GM18508 (cell line): ENCODE data around the gene NPAS3.

Experiments
- ATAC-seq: cut with Tn5 transposase; IDR thresholded peaks from one replicate; pipeline ENCODE4 v1.9.1; 2021; ENCODE audit warnings: moderate number of reproducible peaks; ENCODE audit not compliant: insufficient read depth, unreplicated experiment

Gene NPAS3

DNA sequence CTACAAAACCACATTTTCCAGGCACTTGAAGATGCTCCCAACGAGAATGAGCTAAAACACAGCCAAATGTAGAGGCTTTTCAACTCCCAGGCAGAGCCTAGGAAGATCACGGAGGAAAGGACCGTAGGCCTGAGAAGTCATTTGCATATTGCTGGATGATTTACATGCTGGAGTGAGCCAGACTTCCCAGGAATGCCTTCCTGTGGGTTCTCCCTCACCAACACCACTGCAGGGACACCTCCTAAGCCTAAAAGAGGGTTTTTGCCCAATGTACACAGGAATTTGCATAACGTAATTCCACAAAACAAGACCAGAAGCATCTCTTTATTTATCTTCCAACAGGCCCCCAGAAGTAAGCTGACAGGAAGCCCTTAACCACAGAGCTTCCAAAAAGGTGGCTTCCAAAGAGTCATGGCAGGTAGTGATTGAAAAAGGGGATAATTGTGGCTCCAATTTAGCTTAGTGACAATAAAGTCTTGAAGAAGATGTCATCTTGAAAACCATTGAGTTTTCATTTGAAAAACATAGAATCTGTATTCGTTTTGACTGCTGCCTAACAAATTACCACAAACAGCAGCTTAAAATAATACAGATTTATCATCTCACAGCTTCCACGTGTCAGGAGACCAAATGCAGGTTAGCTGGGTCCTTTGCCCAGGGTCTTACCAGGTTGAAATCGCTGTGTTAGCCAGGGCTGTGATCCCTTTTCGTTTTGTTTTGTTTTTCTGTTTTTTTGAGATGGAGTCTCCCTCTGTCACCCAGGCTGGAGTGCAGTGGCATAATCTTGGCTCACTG, 896.0 kb downstream of the NPAS3 start:
- no peak for ATAC-seq

DNA sequence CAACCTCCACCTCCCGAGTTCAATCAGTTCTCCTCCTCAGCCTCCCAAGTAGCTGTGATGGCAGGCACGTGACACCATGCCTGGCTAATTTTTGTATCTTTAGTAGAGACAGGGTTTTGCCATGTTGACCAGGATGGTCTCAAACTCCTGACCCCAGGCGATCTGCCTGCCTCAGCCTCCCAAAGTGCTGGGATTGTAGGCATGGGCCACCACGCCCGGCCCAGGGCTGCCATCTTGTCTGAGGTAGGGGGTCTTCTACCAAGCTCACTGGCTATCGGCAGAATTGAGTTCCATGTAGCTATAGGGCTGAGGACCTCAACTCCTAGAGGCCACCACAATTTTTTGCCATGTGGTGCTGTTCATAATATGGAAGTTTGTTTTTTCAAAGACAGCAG, 896.6 kb downstream of the NPAS3 start:
- ATAC-seq: no peak

DNA sequence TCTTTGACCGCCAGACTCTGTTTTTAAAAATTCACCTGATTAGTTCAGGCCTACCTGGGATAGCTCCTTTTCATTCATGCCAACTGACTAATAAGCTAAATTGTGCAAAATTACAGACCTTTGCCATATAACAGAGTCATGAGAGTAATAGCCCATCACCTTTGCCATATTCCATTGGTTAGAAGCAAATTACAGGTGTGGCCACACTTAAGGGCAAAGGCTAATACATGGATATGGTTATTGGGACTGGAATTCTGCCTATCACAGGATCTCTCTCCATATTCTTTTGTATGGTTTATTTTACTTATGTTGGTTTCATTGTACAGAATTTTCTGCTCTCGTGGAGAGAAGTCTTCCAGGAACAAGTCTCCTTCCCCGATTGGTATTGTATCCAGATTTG, 897.0 kb downstream of the NPAS3 start:
- no peak for ATAC-seq

DNA sequence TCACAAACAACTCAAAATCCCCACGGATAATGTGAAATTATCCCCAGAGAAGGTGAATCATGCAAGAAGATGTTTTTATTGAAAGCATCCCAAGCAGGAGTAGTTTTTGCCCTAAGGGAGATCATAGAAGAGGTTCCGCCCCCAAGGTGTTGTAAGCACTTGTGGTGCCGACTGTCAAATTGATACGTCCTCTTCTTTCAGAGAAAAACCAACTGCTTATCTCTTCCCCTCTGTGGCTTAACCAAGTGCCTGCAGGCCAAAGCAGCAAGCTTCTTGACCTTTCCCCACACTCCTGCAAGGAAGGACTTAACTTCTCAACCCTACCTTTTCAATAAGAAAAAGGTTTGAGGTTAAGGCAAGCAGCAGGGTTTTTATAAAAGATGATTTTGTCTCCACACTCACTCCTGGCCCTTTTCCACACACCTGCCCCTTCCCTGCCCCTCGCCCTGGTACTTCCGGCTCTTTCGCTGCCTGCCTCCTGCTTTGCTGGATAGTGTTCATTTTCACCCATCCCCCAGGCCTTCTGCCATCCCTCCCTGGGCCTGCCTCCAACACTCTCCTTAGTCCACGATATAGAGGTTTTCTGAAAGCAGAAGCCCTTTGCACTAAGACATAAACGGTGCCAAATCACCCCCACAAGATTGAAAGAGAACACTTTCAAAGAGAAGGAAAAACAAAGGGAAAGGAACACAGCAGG, 897.7 kb downstream of the NPAS3 start:
- ATAC-seq: no peak

DNA sequence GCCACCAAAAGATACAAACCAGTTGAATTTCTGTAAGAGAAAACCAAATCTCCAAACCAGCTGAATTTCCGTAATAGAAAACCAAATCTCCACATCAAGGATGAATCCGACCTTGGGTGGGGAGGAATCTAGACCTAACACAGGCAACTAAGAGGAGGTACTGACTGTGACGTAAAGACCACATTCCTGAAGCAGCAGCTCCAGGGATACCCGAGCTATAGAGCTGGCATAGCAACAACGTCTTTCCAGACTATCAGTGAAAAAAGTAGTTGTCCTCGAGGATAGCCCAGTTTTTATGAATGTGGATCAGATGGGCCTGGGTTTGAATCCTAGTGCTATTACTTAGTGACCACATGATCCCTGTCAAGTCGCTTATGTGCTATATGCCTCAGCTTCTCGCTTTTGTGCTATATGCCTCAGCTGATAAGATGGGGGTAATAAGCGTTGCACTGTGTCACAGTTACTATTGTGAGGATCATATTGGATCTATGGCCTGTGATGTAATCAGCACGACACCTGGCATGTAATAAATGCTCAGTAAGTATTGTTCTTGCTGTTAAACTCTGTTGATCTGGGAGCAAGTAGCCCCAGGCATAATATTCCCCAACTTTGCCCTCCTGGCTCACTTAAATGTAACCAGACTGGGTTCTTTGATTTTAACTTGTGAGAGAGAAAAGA, 898.4 kb downstream of the NPAS3 start:
- ATAC-seq: no peak

DNA sequence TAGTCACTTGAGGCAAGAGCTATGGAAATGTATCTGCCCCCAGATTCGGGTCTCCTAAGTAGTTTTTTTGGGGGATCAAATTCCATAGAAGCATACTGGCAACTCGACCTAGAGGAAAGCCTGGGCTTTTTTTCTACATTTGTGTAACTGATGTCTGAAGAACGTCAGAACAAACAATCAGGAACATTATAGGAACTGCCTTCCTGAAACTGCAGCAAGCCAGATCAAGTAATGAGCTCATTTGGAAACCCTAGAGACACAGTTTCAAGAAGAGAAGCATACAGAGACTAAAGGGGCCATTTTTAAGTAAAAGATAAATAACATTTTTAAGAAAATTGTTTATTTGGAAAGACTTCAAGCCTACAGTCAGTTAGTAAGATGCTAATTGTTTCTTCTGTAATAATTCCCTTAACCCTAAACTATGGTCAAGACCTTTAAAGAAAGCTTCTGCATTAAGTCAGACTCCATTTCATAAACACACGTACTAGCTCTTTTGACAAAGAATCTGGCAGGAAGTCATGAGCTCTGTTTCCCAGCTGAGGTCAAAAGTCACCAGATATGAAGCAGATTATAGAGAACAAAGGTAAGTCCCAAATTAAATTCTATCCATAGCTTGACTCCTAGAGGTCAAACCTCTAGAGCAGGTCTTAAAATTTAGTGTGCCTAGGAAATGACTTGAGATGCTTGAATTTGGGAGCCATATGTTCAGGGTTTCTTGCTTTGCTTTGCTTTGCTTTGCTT, 899.4 kb downstream of the NPAS3 start:
- no peak for ATAC-seq

DNA sequence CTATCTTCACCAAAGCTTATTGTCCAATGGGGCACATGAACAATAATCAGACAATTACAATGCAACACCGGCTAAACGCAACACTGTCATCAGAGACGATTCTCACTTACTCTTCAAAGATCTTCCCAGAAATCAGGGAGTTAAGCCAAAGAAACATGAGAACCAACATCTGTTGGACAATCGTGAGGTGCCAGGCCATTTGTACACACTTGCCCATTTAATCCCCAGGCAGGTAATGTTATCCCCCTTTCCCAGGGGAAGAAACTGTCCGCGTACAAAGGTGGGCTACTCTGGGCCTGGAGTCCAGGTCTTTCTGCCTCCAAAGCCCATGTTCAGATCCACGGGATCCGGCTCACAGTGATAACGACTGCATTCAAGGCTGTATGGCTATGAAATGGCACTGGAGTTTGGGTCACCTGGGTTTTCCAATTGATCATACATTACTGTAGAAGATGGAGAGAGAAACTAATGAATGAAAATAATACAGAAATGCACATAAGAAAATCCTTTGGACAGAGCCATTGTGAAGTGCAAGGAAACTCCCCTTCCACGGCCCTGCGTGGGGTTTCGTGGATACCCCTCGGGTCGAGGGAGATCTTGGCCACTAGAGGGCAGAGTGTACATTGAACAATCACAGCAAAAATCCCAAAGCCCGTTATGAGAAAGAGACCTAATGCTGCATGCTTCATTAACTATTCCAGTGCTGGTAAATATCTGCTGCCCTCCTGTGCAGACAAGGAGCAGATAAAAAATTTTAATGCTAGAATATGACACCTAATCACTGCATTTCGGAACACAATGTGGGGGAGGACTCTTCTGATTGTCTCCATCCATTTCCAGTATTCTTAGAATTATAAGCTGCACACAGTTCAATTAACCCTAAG, 900.8 kb downstream of the NPAS3 start:
- ATAC-seq: no peak

DNA sequence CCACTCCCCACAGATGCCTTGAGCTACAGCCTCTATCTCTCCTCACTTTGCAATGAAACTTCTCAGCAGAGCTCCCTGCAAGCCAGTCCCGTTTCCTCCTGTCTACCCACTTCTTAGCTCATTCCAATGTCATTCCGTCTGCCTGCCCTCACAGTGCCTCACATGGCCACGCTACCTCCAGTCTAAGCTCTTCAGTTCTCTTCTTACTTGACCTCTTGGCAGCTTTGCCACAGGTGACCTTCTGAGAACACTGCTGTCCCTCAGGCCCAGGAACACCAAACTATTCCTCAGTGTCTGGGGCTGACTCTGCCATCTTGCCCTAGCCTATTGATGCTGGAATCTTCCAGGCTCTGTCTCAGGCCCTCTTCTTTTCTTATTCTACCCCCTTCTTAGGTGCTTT, 902.1 kb downstream of the NPAS3 start:
- ATAC-seq: no peak

DNA sequence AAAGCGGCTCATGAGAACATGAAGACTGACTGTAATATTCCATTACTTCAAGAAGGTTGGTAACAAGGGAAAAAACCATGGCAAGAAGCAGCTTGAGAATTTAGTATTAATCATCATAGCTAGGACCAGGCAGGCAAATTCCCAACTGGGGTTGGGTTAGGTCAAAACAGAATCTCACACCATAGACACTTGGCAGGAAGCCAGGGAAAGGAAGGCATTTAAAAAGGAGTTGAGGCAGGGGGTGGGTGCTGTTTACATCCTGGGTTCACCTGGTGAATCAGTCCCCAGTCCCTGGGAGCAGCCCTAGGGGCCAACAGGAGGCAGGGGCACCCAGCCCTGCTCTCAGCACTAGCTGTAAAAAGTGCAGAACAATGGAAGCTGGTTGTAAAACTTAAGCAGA, 903.6 kb downstream of the NPAS3 start:
- no peak for ATAC-seq

DNA sequence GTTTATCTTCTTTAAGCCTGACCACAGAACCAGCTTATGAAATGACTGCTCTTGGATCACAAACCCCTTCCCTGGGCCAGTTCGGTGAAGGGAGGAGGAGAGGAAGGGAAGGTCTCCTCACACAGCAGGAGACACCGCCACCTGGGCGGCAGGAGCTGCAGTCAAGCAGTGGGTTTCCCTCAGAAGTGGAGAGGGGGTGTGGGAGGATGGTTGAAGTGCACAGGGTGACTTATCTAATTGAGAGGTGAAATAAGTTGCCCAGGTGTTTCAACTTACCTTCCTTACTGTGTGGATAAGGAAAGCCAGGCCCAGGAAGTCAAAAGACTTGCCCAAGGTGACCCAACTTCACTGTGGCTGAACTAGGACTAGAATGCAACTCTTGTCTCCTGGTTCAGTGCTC, 905.4 kb downstream of the NPAS3 start:
- ATAC-seq: no peak

DNA sequence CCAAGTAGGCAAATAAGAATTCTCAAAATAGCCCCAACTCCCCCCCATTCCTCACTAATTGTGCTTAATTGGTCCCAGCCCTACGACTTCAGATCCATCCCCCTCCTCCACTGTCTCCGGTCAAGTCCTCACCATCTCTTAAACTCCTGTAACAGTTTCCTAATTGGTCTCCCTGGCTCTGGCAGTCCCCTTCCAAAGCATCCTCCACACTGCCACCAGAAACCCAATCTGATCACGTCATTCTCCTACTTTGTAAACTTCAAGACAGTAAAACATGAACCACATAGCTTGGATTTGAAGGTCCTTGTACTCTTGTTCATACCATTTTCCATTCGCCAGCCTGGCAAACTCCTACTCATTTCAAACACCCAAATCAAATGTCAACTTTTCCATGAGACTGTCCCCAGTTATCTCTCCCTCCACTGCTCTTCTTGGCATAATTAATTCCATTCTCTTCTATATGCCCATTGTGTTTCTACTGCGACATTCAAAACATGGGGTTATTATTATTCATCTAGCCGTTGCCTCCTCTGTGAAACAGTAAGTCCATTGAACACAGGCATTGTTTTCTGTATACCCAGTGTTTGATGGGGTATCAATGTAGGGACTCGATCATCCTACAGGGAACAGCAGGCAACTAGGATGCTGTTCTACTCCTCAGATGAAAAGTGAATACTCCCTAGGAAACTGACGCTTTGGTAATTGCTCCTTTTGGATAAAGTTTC, 907.6 kb downstream of the NPAS3 start:
- no peak for ATAC-seq

DNA sequence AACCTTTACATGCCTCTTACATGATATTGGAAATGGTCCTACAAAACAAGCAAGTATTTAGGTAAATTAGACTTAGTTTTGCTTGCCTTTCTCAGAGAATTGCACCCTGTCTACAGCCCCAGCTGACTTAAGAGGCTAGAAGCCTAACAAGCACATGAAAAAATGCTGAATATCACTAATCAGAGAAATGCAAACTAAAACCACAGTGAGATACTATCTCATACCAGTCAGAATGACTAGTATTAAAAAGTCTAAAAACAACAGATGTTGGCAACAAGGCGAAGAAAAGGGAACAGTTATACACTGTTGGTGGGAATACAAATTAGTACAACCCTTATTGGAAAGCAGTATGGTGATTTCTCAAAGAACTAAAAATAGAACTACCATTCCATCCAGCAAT, 908.4 kb downstream of the NPAS3 start:
- ATAC-seq: no peak

DNA sequence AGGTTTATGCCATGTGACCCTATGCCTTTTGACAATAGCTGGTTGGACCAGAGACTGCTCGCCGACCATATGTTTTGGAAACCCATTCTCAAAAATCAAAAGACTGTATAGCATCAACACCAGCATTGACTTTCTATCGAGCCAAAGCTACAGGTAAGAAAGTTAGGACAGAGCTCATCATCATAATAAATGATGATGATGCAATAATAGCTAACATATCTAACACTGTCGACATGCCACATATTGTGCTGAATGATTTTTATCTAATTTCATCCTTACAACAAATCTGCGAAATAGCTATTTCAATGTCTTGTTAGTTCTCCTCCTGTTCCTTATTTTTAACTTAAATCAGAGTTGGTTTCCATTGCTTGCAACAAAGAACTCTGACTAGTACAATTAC, 909.3 kb downstream of the NPAS3 start:
- no peak for ATAC-seq

DNA sequence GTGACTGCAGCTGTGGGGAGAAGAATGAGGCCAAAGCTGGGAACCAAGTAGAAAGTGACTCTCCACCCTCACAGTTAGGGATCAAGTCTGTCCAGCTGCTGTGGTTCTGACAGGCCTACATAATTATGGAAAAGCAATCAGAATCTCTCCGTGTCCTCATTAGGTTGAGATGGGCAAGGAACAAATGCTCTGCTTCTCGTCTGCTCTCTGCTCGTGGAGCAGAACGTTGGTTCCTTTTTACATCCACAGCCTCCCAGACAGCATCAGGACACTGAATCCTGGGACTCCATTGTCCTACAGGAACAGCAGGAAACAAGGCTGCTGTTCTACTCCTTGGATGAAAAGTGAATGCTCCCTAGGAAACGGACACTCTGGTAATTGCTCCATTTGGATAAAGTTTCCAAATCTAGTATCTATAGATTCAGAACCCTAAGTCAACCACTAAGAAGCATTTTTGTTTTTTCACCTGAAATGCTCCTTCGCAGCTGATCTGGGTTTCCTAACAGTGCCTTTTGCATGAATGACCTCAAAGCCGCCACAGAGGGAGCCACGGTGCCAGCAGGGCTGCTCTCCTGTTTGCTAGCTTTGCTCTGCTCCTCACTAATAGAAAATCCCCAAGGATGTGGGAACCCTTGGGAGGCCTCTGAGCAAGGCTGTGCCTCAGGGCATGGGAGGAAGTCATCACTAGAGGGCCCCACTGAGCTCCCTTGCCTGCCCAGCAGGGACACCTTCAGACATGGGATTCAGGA, 910.2 kb downstream of the NPAS3 start:
- no peak for ATAC-seq

DNA sequence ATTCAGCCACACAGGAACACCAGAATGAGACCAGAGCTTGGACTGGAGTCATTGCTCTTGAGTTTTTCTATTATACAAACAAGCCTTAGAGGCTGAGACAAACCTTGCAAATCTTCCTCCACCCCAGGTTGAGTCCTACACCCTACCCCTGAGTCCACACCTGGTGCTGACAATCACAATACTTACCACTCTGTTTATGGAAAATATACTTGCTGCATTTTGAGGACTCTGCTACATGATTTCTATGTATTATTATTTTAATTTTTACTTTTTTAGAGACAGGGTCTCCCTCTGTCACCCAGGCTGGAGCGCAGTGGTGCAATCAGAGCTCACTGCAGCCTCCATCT, 910.7 kb downstream of the NPAS3 start:
- no peak for ATAC-seq

DNA sequence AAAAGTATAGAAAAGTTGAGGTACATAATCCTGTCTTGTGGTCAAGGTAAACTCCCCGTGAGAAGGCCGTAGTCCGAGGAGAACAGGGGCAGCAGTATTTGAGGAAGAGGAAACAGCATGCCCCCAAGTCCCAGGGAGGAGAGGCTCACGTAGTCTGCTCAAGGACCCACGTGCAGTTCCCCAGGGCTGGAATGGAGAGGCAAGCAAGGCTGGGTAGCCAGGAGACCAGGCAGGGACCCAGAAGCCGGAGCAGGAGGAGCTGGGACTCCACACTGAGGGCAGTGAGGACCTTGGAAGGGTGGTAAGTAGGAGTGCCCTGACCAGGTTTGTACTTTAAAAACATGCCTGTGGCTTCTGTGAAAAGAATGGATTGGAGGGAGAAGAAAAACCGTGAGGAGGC, 912.1 kb downstream of the NPAS3 start:
- no peak for ATAC-seq

DNA sequence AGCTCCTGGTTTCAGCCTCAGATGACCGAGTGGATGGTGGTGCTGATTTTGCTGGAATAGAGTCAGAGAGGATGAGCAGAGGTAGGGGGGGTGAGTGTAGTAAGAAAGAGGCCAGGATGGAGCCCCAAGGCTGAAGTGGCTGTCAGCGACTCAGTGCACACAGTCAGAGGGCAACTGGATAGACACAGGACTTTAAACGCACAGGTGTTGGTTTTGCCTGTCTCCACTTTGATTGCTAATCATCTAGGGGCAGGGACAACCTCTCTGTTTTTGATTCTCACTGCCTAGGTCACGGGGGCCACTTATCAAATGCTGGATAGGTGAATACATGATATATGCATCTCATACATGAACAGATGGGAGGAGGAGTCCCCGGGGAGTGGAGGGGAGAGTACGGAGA, 912.7 kb downstream of the NPAS3 start:
- ATAC-seq: no peak

DNA sequence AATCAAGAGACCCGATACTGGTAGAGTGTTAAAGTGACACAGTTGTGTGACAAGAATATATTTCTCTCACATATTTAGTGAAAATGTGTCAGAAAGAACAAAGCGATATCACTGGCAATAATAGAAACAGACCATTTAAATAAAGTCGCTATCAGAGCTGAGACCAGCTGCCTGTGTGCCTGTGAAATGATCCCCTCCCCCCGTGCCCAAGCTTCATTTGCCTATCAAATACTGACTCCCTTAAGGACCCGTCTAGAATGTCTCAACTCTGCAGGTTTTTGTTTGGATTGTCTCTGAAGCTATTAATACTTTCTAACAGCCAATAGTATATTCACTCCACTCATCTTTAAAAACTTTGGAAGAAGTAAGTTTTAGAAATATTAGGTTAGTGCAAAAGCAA, 913.3 kb downstream of the NPAS3 start:
- no peak for ATAC-seq
